Liver (tissue), 3 donors: Measurements from ENCODE around the gene TSPAN15.

Source experiments
- ATF3 ChIP-seq: IDR thresholded peaks from 2 replicates; pipeline ENCODE4 v1.6.1; 2016; ENCODE audit warnings: antibody characterized with exemption
- CTCF ChIP-seq: fragments of 150-350 bp; IDR thresholded peaks from 2 replicates; pipeline ENCODE4 v1.5.1; 2017; ENCODE audit warnings: improper control_type of control experiment, low read depth, low read length; ENCODE audit not compliant: missing input control
- GABPA ChIP-seq, 2 donors: IDR thresholded peaks in 1 of 2; conservative IDR thresholded peaks in 1 of 2; 2 replicates each; pipeline ENCODE4 v1.6.1; 2016; ENCODE audit warnings: antibody characterized with exemption in 2 of 2, mild to moderate bottlenecking in 1 of 2, moderate library complexity in 1 of 2
- HNF4A ChIP-seq, 2 donors: conservative IDR thresholded peaks; 2 replicates each; pipeline ENCODE4 v1.6.1; 2016; ENCODE audit warnings: antibody characterized with exemption in 2 of 2, mild to moderate bottlenecking in 2 of 2
- HNF4G ChIP-seq: IDR thresholded peaks from 2 replicates; pipeline ENCODE4 v1.6.1; 2016; ENCODE audit warnings: antibody characterized with exemption
- JUND ChIP-seq, 2 donors: IDR thresholded peaks; 2 replicates each; pipeline ENCODE4 v1.6.1; 2016; ENCODE audit warnings: antibody characterized with exemption in 2 of 2
- RAD21 ChIP-seq, 2 donors: IDR thresholded peaks; 2 replicates each; pipeline ENCODE4 v1.6.1; 2016; ENCODE audit warnings: antibody characterized with exemption in 2 of 2, mild to moderate bottlenecking in 2 of 2
- REST ChIP-seq: IDR thresholded peaks from 2 replicates; pipeline ENCODE4 v1.6.1; 2016; ENCODE audit warnings: antibody characterized with exemption, mild to moderate bottlenecking
- RXRA ChIP-seq, 2 donors: IDR thresholded peaks; 2 replicates each; pipeline ENCODE4 v1.6.1; 2017 to 2018; ENCODE audit warnings: antibody characterized with exemption in 2 of 2, mild to moderate bottlenecking in 1 of 2
- SP1 ChIP-seq: IDR thresholded peaks from 2 replicates; pipeline ENCODE4 v1.6.1; 2018; ENCODE audit warnings: antibody characterized with exemption, mild to moderate bottlenecking
- TAF1 ChIP-seq: conservative IDR thresholded peaks from 2 replicates; pipeline ENCODE4 v1.6.1; 2016; ENCODE audit warnings: antibody characterized with exemption, mild to moderate bottlenecking
- YY1 ChIP-seq: IDR thresholded peaks from 2 replicates; pipeline ENCODE4 v1.6.1; 2016; ENCODE audit warnings: antibody characterized with exemption, mild to moderate bottlenecking
- ZBTB33 ChIP-seq: IDR thresholded peaks from 2 replicates; pipeline ENCODE4 v1.6.1; 2016; ENCODE audit warnings: antibody characterized with exemption
- TF ChIP-seq, protein P1 (sequence below): IDR thresholded peaks from 2 replicates; pipeline ENCODE4 v1.6.1; 2016; ENCODE audit warnings: antibody characterized with exemption
- donor health status: healthy.
- donor health status: healthy.

GRCh38 chr10:69418052-69418752 is 33.1 kb upstream of the TSPAN15 start:
- TF ChIP-seq SP1 (no peak), CTCF (no peak), RXRA (IDR thresholded peaks at IDR 0.05) (no peak), ZBTB33 (no peak), JUND (IDR thresholded peaks at IDR 0.05) (no peak), REST (no peak), ATF3 (no peak), TAF1 (no peak), YY1 (no peak), RAD21 (IDR thresholded peaks at IDR 0.05) (no peak), HNF4A (conservative IDR thresholded peaks at IDR 0.05) (peak in 1 of 2 donors; percentile 9), GABPA (IDR thresholded peaks at IDR 0.05 in 1 of 2, conservative IDR thresholded peaks at IDR 0.05 in 1 of 2) (no peak), HNF4G (no peak)
- TF ChIP-seq, protein P1, sequence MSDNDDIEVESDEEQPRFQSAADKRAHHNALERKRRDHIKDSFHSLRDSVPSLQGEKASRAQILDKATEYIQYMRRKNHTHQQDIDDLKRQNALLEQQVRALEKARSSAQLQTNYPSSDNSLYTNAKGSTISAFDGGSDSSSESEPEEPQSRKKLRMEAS: no peak
